Upper lobe of left lung (tissue), 4 donors: ENCODE results near the gene GLB1L3.

Experiments used
- EP300 ChIP-seq, 4 donors: sonication (generic); formaldehyde crosslinking; IDR thresholded peaks; one replicate each; pipeline ENCODE4 v1.5.1; 2017; ENCODE audit warnings: antibody characterized with exemption in 4 of 4, control low read depth in 2 of 4
- POLR2A ChIP-seq, 4 donors: fragments of 450-650 bp; IDR thresholded peaks; one replicate each; pipeline ENCODE4 v1.5.1; 2016 to 2017; ENCODE audit warnings: antibody characterized with exemption in 4 of 4, mild to moderate bottlenecking in 2 of 4
- TF ChIP-seq, protein P1 (sequence below), 6 experiments: fragments of 450-650 bp in 4 of 6; fragments of 200-600 bp in 2 of 6; sonication (generic) in 2 of 6; IDR thresholded peaks; one replicate each; pipeline ENCODE4 v1.5.1; 2016 to 2019; ENCODE audit warnings: antibody characterized with exemption in 6 of 6

DNA sequence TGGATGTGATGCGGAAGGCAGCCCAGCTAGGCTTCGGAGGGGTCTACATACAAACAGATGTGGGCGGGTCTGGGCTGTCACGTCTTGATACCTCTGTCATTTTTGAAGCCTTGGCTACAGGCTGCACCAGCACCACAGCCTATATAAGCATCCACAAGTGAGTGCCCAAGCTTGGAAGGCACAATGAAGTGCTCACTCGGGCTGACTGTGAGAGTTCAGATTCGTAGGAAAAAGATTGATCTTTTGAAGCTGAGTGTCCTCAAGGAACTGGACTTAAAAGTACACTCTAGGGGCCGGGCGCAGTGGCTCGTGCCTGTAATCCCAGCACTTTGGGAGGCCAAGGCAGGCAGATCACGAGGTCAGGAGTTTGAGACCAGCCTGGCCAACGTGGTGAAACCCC is 19.1 kb upstream of the GLB1L3 start:
- TF ChIP-seq, protein P1, sequence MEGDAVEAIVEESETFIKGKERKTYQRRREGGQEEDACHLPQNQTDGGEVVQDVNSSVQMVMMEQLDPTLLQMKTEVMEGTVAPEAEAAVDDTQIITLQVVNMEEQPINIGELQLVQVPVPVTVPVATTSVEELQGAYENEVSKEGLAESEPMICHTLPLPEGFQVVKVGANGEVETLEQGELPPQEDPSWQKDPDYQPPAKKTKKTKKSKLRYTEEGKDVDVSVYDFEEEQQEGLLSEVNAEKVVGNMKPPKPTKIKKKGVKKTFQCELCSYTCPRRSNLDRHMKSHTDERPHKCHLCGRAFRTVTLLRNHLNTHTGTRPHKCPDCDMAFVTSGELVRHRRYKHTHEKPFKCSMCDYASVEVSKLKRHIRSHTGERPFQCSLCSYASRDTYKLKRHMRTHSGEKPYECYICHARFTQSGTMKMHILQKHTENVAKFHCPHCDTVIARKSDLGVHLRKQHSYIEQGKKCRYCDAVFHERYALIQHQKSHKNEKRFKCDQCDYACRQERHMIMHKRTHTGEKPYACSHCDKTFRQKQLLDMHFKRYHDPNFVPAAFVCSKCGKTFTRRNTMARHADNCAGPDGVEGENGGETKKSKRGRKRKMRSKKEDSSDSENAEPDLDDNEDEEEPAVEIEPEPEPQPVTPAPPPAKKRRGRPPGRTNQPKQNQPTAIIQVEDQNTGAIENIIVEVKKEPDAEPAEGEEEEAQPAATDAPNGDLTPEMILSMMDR (IDR thresholded peaks at IDR 0.05), result no peak
- TF ChIP-seq POLR2A (IDR thresholded peaks at IDR 0.05), result no peak
- TF ChIP-seq EP300 (IDR thresholded peaks at IDR 0.05), result no peak
